GM18951 (cell line): ENCODE measurements around the gene TSG101.

ENCODE experiments used
- POLR2A ChIP-seq: IDR thresholded peaks from 4 replicates; pipeline ENCODE4 v1.6.1; 2011; ENCODE audit warnings: mild to moderate bottlenecking; ENCODE audit not compliant: insufficient read length, insufficient read depth; ENCODE audit errors: extremely low read depth
- in situ Hi-C: fragments of 300-500 bp; cut with MboI; formaldehyde crosslinking; loops from one replicate; pipeline ENCODE4 v1.12.0; 2022; ENCODE audit warnings: low sequenced_read_pairs, mixed read lengths, inconsistent platforms; ENCODE audit not compliant: unreplicated experiment

TSG101 gene

GRCh38 chr11:18526521-18527296, at the start of gene TSG101:
TSS of gene TSG101 (minus strand) at chr11:18526942. CDS start at chr11:18526816, 126 bp downstream.
- peak; percentile 94 for TF ChIP-seq POLR2A
- in situ Hi-C loops: loop anchor here (25.0 kb wide), 1 partner anchor 211 kb away; the partner anchor contains the start of gene IGSF22

- in situ Hi-C loops: no loop called here
- no peak for TF ChIP-seq POLR2A
Observed at GRCh38 chr11:18575361-18575760, 48.6 kb upstream of the TSG101 start.

GRCh38 chr11:18567081-18567480, 40.3 kb upstream of the TSG101 start:
- in situ Hi-C loops: no loop called here
- TF ChIP-seq POLR2A: no peak

GRCh38 chr11:18566406-18566805, 39.7 kb upstream of the TSG101 start:
- no peak for TF ChIP-seq POLR2A
- in situ Hi-C loops: no loop called here

- in situ Hi-C loops: no loop called here
- TF ChIP-seq POLR2A: no peak
Observed at GRCh38 chr11:18564149-18564548, 37.4 kb upstream of the TSG101 start.

GRCh38 chr11:18563090-18563730, 36.5 kb upstream of the TSG101 start:
- TF ChIP-seq POLR2A: no peak
- in situ Hi-C loops: no loop called here

- TF ChIP-seq POLR2A: no peak
- in situ Hi-C loops: loop anchor here (25.0 kb wide), 1 partner anchor 189 kb away; the partner anchor contains the start of gene IGSF22
Observed at GRCh38 chr11:18548001-18548400, 21.3 kb upstream of the TSG101 start.

- TF ChIP-seq POLR2A: no peak
- in situ Hi-C loops: loop anchor here (25.0 kb wide), 1 partner anchor 197 kb away; the partner anchor contains the start of gene IGSF22
Observed at GRCh38 chr11:18540207-18541009, 13.7 kb upstream of the TSG101 start.

- in situ Hi-C loops: loop anchor here (25.0 kb wide), 1 partner anchor 201 kb away; the partner anchor contains the start of gene IGSF22
- TF ChIP-seq POLR2A: no peak
Observed at GRCh38 chr11:18536209-18536608, 9.5 kb upstream of the TSG101 start.

- in situ Hi-C loops: loop anchor here (25.0 kb wide), 1 partner anchor 203 kb away; the partner anchor contains the start of gene IGSF22
- TF ChIP-seq POLR2A: no peak
Observed at GRCh38 chr11:18534245-18534644, 7.5 kb upstream of the TSG101 start.

GRCh38 chr11:18533365-18533764, 6.6 kb upstream of the TSG101 start:
- no peak for TF ChIP-seq POLR2A
- in situ Hi-C loops: loop anchor here (25.0 kb wide), 1 partner anchor 204 kb away; the partner anchor contains the start of gene IGSF22

GRCh38 chr11:18527512-18527911, 770 bp upstream of the TSG101 start:
- in situ Hi-C loops: loop anchor here (25.0 kb wide), 1 partner anchor 210 kb away; the partner anchor contains the start of gene IGSF22
- no peak for TF ChIP-seq POLR2A

GRCh38 chr11:18526130-18526520, 617 bp downstream of the TSG101 start:
- in situ Hi-C loops: loop anchor here (25.0 kb wide), 1 partner anchor 211 kb away; the partner anchor contains the start of gene IGSF22

More at GRCh38 chr11:18526130-18526520, 617 bp downstream of the TSG101 start:
- TF ChIP-seq POLR2A: no peak
